Measurements from ENCODE around the gene TLE5.

DNA sequence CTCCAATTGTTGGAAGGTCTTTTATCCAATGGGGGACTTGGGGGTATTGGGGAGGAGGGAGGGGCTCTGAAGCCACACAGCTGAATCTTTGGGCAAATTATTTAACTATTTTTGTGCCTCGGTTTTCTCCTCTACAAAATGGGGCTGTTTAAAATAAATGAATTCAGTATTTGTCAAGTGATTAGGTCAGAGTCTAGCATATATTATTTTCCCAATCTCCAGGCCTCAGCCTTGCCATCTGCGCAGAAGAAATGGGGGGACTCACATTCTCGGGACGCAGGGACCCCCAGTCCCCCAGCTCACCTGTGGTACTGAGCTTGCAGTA, 1.5 kb downstream of the TLE5 start:
- TF ChIP-seq, protein P1, sequence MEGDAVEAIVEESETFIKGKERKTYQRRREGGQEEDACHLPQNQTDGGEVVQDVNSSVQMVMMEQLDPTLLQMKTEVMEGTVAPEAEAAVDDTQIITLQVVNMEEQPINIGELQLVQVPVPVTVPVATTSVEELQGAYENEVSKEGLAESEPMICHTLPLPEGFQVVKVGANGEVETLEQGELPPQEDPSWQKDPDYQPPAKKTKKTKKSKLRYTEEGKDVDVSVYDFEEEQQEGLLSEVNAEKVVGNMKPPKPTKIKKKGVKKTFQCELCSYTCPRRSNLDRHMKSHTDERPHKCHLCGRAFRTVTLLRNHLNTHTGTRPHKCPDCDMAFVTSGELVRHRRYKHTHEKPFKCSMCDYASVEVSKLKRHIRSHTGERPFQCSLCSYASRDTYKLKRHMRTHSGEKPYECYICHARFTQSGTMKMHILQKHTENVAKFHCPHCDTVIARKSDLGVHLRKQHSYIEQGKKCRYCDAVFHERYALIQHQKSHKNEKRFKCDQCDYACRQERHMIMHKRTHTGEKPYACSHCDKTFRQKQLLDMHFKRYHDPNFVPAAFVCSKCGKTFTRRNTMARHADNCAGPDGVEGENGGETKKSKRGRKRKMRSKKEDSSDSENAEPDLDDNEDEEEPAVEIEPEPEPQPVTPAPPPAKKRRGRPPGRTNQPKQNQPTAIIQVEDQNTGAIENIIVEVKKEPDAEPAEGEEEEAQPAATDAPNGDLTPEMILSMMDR (IDR thresholded peaks at IDR 0.05), result no peak
- no peak for TF ChIP-seq ZFX (IDR thresholded peaks at IDR 0.05; ENCODE audit: borderline replicate concordance)
